CD4-positive, alpha-beta T cell (primary cell): ENCODE measurements around the gene GAR1. TPM values are rescaled to one million over a fixed set of nuclear protein-coding genes. Genes with fewer than 3 reads are reported as not detected.

Experiments
- ATAC-seq: fragments of 200-7000 bp; cut with Tn5 transposase; one replicate; pipeline ENCODE4 v1.10.0; 2022; ENCODE audit warnings: mild to moderate bottlenecking; ENCODE audit not compliant: poor library complexity
- CTCF ChIA-PET: fragments of 350-600 bp; sonication (Branson Sonifier 250); formaldehyde crosslinking; loops from one replicate; lab custom pipeline; 2021; ENCODE audit warnings: antibody characterized with exemption, inconsistent platforms; lab: Charles Lee
- POLR2A ChIA-PET: fragments of 350-600 bp; sonication (Branson Sonifier 250); formaldehyde crosslinking; loops from one replicate; lab custom pipeline; 2021; ENCODE audit warnings: antibody characterized with exemption, inconsistent platforms; lab: Charles Lee
- DNase-seq, 14 experiments: peaks; one replicate each; pipeline ENCODE4 v3.0.0-alpha.2; 2013 to 2020; ENCODE audit warnings: mixed read lengths in 2 of 14
- H3K27ac ChIP-seq, 2 donors: one replicate each; pipeline versions ENCODE4 v1.5.1 to v1.7.0; 2013; ENCODE audit warnings: low read length in 2 of 2, low read depth in 1 of 2, mild to moderate bottlenecking in 1 of 2
- H3K27me3 ChIP-seq, 2 experiments: 1 replicate in 1 of 2; 2 replicates in 1 of 2; pipeline versions ENCODE4 v1.6.1 to v1.7.0; 2013; ENCODE audit warnings: low read length in 2 of 2, control low read depth in 1 of 2, mild to moderate bottlenecking in 1 of 2, moderate library complexity in 1 of 2; ENCODE audit not compliant: insufficient read depth in 2 of 2, control insufficient read depth in 1 of 2
- H3K36me3 ChIP-seq: one replicate; pipeline ENCODE4 v1.6.1; 2013; ENCODE audit warnings: low read length, control low read depth; ENCODE audit not compliant: insufficient read depth
- H3K4me1 ChIP-seq: one replicate; pipeline ENCODE4 v1.6.1; 2013; ENCODE audit warnings: low read length, control low read depth; ENCODE audit not compliant: insufficient read depth
- H3K4me3 ChIP-seq: one replicate; pipeline ENCODE4 v1.5.1; 2013; ENCODE audit warnings: mild to moderate bottlenecking, low read length, moderate library complexity
- H3K9me3 ChIP-seq, 2 experiments: 1 replicate in 1 of 2; 2 replicates in 1 of 2; pipeline versions ENCODE4 v1.6.1 to v1.7.0; 2013; ENCODE audit warnings: low read length in 2 of 2, mild to moderate bottlenecking in 2 of 2, control low read depth in 1 of 2, moderate library complexity in 1 of 2; ENCODE audit not compliant: control insufficient read depth in 1 of 2, insufficient read depth in 1 of 2
- H3K27ac Mint-ChIP-seq: one replicate; pipeline ENCODE4 v1.8.0; 2020; ENCODE audit warnings: mixed read lengths
- H3K27me3 Mint-ChIP-seq: one replicate; pipeline ENCODE4 v1.8.0; 2021; ENCODE audit warnings: mixed read lengths
- H3K36me3 Mint-ChIP-seq: one replicate; pipeline ENCODE4 v1.8.0; 2021; ENCODE audit warnings: low read depth, mixed read lengths
- H3K4me1 Mint-ChIP-seq: one replicate; pipeline ENCODE4 v1.8.0; 2021; ENCODE audit warnings: low read depth, mixed read lengths
- H3K4me3 Mint-ChIP-seq: one replicate; pipeline ENCODE4 v1.8.0; 2020; ENCODE audit warnings: mild to moderate bottlenecking, mixed read lengths
- H3K9me3 Mint-ChIP-seq: one replicate; pipeline ENCODE4 v1.8.0; 2020; ENCODE audit warnings: mixed read lengths
- CTCF ChIP-seq: fragments of 200-600 bp; IDR thresholded peaks from one replicate; pipeline ENCODE4 v1.8.0; 2022; ENCODE audit warnings: antibody characterized with exemption, mild to moderate bottlenecking
- intact Hi-C, 2 experiments: fragments of 100-400 bp; cut with DNase I in 1 of 2; cut with micrococcal nuclease in 1 of 2; formaldehyde crosslinking; loops; one replicate each; pipeline versions ENCODE4 v1.15.1 to v1.9.0; 2023 to 2025; cut with DNase I, micrococcal nuclease
- total RNA-seq, 174 experiments: library from RNA in 2 of 174; stranded (reverse) in 2 of 174; gene quantifications; one replicate each; pipeline ENCODE4 v1.2.3 and lab custom pipeline; 2021 to 2026

GAR1 gene
- total RNA-seq, 2 experiments from 2014 or later, result 8.4 to 9.6 TPM

- TF ChIP-seq CTCF, result no peak
- Mint-ChIP-seq H3K36me3 (peaks cover 9% of the 10 kb centered on the region), H3K4me1 (no peaks in the 10 kb centered on the region), H3K27me3 (no peaks in the 10 kb centered on the region), H3K9me3 (no peaks in the 10 kb centered on the region), H3K27ac (no peak overlapping the region), H3K4me3 (no peak overlapping the region)
- ChIA-PET POLR2A (no interaction called here), CTCF (no interaction called here)
- no peak overlapping the region for H3K4me3 ChIP-seq
- no peaks in the 10 kb centered on the region for H3K36me3 ChIP-seq
- no peaks in the 10 kb centered on the region for H3K9me3 ChIP-seq
- intact Hi-C loops, result no loop called here
- DNase-seq (no peak), ATAC-seq (no peak)
- no peaks in the 10 kb centered on the region for H3K27me3 ChIP-seq
- H3K27ac ChIP-seq, result no peak overlapping the region
- H3K4me1 ChIP-seq, result no peaks in the 10 kb centered on the region
These were observed 56.5 kb downstream of the GAR1 start for GRCh38 chr4:109872065-109872464.

GRCh38 chr4:109872950-109873656 lies 57.5 kb downstream of the GAR1 start:
- CTCF ChIA-PET, result no interaction called here
- POLR2A ChIA-PET, result no interaction called here
- H3K4me3 ChIP-seq, result no peak overlapping the region
- TF ChIP-seq CTCF, result no peak
- H3K4me1 ChIP-seq, result no peaks in the 10 kb centered on the region
- no peaks in the 10 kb centered on the region for H3K9me3 ChIP-seq
- Mint-ChIP-seq H3K27me3 (no peaks in the 10 kb centered on the region), H3K36me3 (peaks cover 9% of the 10 kb centered on the region), H3K4me3 (no peak overlapping the region), H3K9me3 (no peaks in the 10 kb centered on the region), H3K27ac (no peak overlapping the region), H3K4me1 (no peaks in the 10 kb centered on the region)
- intact Hi-C loops, result no loop called here
- DNase-seq (no peak), ATAC-seq (no peak)
- H3K27me3 ChIP-seq, result no peaks in the 10 kb centered on the region
- H3K36me3 ChIP-seq, result no peaks in the 10 kb centered on the region
- H3K27ac ChIP-seq, result no peak overlapping the region

- Mint-ChIP-seq H3K9me3 (no peaks in the 10 kb centered on the region), H3K4me3 (no peak overlapping the region), H3K4me1 (no peaks in the 10 kb centered on the region), H3K27me3 (no peaks in the 10 kb centered on the region), H3K27ac (no peak overlapping the region), H3K36me3 (peaks cover 9% of the 10 kb centered on the region)
- no peak for TF ChIP-seq CTCF
- no peak for ATAC-seq
- DNase-seq, result no peak
- no peak overlapping the region for H3K4me3 ChIP-seq
- H3K27me3 ChIP-seq, result no peaks in the 10 kb centered on the region
- no peaks in the 10 kb centered on the region for H3K4me1 ChIP-seq
- no peaks in the 10 kb centered on the region for H3K9me3 ChIP-seq
- H3K27ac ChIP-seq, result no peak overlapping the region
- CTCF ChIA-PET, result no interaction called here
- intact Hi-C loops, result no loop called here
- POLR2A ChIA-PET, result no interaction called here
- H3K36me3 ChIP-seq, result no peaks in the 10 kb centered on the region
These were observed 58.4 kb downstream of the GAR1 start for GRCh38 chr4:109873791-109874514.

Other genes with a start within 250 kb of the GAR1 start
- gene CASP6, start 112.3 kb upstream of the GAR1 start, total RNA-seq, result 1 to 10 TPM; 5.4 to 5.5 TPM
- gene PLA2G12A, start 85.7 kb upstream of the GAR1 start, total RNA-seq, result 10 to 100 TPM in 1 of 2 experiments, 1 to 10 TPM in 1; 9.6 to 10.5 TPM
- gene CFI, start 13.8 kb upstream of the GAR1 start, total RNA-seq, result not detected
- not detected for gene RRH, start 12.2 kb downstream of the GAR1 start, total RNA-seq
- under 1 TPM in 1 of 2 experiments, not detected in 1; 0.14 TPM for gene LRIT3, start 32.3 kb downstream of the GAR1 start, total RNA-seq
- gene EGF, start 97.1 kb downstream of the GAR1 start, total RNA-seq, result not detected